Measurements from ENCODE around the gene NSMCE1. TPM values are rescaled to one million over a fixed set of nuclear protein-coding genes. Genes with fewer than 3 reads are reported as not detected.

Gene NSMCE1
- total RNA-seq, 1 experiment from 2014 or later, result 19.3 TPM

GRCh38 chr16:27312580-27313421 lies 44.2 kb upstream of the NSMCE1 start:
- no peak for TF ChIP-seq CTCF (conservative IDR thresholded peaks at IDR 0.05)
- no peak overlapping the region for H2BK5ac ChIP-seq (ENCODE audit: insufficient read length, low read length)
- no peak overlapping the region for H2BK120ac ChIP-seq (ENCODE audit: low read depth, low read length, poor library complexity, severe bottlenecking)
- no peaks in the 10 kb centered on the region for H3K79me1 ChIP-seq (ENCODE audit: insufficient read depth, low read depth, low read length, poor library complexity, severe bottlenecking)
- Mint-ChIP-seq H3K4me1 (peaks cover 11 to 23% of the 10 kb centered on the region in 2 experiments), H3K36me3 (ENCODE audit: insufficient read depth in 1 of 3, low read depth in 3 of 3) (no peaks in the 10 kb centered on the region), H3K9me3 (no peaks in the 10 kb centered on the region; a peak in 1 of 5 replicates), H3K4me3 (peak overlapping the region; percentile 77 to 83), H3K27ac (no peak overlapping the region), H3K27me3 (ENCODE audit: low read depth) (peaks cover 28% of the 10 kb centered on the region)
- H3K56ac ChIP-seq (ENCODE audit: insufficient read length, low read depth, low read length), result no peak overlapping the region
- H2BK20ac ChIP-seq (ENCODE audit: low read depth, low read length, poor library complexity, severe bottlenecking), result no peak overlapping the region
- H3K9me3 ChIP-seq (ENCODE audit: control insufficient read depth, low read depth, low read length), result no peaks in the 10 kb centered on the region
- H2BK12ac ChIP-seq (ENCODE audit: insufficient read length, low read depth, low read length), result no peak overlapping the region
- H3K4me2 ChIP-seq (ENCODE audit: insufficient read depth, insufficient read length, low read length), result peak overlapping the region; percentile 63
- H2AFZ ChIP-seq (ENCODE audit: low read length), result no peak overlapping the region
- H3K9ac ChIP-seq (ENCODE audit: extremely low read depth, insufficient read length, low read length), result peak overlapping the region; percentile 46
- no peak overlapping the region for H3K14ac ChIP-seq (ENCODE audit: insufficient read depth, low read length)
- no CpG with 5 or more reads among the region's 11 CpGs for WGBS (ENCODE audit: extremely low coverage, insufficient read length, low lambda C conversion rate)
- no peak overlapping the region for H3K18ac ChIP-seq (ENCODE audit: insufficient read length, low read depth, low read length)
- H3K23me2 ChIP-seq (ENCODE audit: insufficient read length, low read depth, low read length, poor library complexity, severe bottlenecking), result peaks cover 10% of the 10 kb centered on the region
- no peaks in the 10 kb centered on the region for H3K79me2 ChIP-seq (ENCODE audit: insufficient read depth, low read length)
- H3K4me1 ChIP-seq (ENCODE audit: insufficient read depth, low read length), result peaks cover 2% of the 10 kb centered on the region; the same call in 1 of the 2 replicates
- H3K4ac ChIP-seq (ENCODE audit: low read depth, low read length), result no peak overlapping the region
- H3K23ac ChIP-seq (ENCODE audit: insufficient read length, low read depth, low read length), result no peak overlapping the region
- H2BK15ac ChIP-seq (ENCODE audit: low read depth, low read length), result no peak overlapping the region
- H4K91ac ChIP-seq (ENCODE audit: insufficient read length, low read depth, low read length), result no peak overlapping the region
- H4K8ac ChIP-seq (replicated peaks; ENCODE audit: insufficient read length, low read depth, low read length), result no peak overlapping the region
- H3K27me3 ChIP-seq (ENCODE audit: insufficient read depth, low read length), result no peaks in the 10 kb centered on the region
- no peak overlapping the region for H3T11ph ChIP-seq (ENCODE audit: low read length)
- no peak overlapping the region for H4K5ac ChIP-seq (ENCODE audit: insufficient read length, low read depth, low read length)
- H2AK5ac ChIP-seq (ENCODE audit: insufficient read length, low read length), result no peak overlapping the region
- no peak overlapping the region for H3K27ac ChIP-seq (ENCODE audit: insufficient read length, low read depth, low read length)
- DNase-seq, result no peak
- peaks cover 2% of the 10 kb centered on the region for H4K20me1 ChIP-seq (ENCODE audit: control insufficient read depth, insufficient read depth, insufficient read length)

All from H9 (cell line).